ENCODE data around the gene NECTIN2. TPM values are rescaled to one million over a fixed set of nuclear protein-coding genes. Genes with fewer than 3 reads are reported as not detected.
"Not testable (repeated sequence)": the region's sequence is repeated elsewhere in the genome, so short reads cannot be mapped to it uniquely, and the experiment has no call there.

Gene NECTIN2
- total and polyA plus RNA-seq, 2 donors = 11.2 to 19.5 TPM

- 11% methylated on average over 27 of the region's 28 CpGs for WGBS
Measured at GRCh38 chr19:44914433-44915206, 68.5 kb downstream of the NECTIN2 start, which contains the start of gene APOC1. Gene APOC1, plus strand, starts transcription at chr19:44914608. Its CDS starts 284 bp downstream, at chr19:44914892.

GRCh38 chr19:44924243-44924725 is 78.2 kb downstream of the NECTIN2 start:
- H3K4me1 ChIP-seq (ENCODE audit: control insufficient read depth in 2 of 2, insufficient read depth in 2 of 2, low read length in 2 of 2) = peaks cover 0 to 4% of the 10 kb centered on the region in 2 donors
- no peaks in the 10 kb centered on the region for H3K36me3 ChIP-seq (ENCODE audit: control insufficient read depth in 2 of 2, insufficient read depth in 2 of 2, low read length in 1 of 2)
- H3K27ac ChIP-seq (ENCODE audit: low read depth in 1 of 2, low read length in 1 of 2) = no peak overlapping the region
- H3K27me3 ChIP-seq (ENCODE audit: control insufficient read depth in 2 of 2, insufficient read depth in 1 of 2, low read length in 1 of 2) = peaks cover 0 to 29% of the 10 kb centered on the region in 2 donors
- no peak for DNase-seq (ENCODE audit: low read depth in 6 of 9, low spot score in 9 of 9)
- no peaks in the 10 kb centered on the region for H3K9me3 ChIP-seq (ENCODE audit: control insufficient read depth in 2 of 2, insufficient read depth in 1 of 2, low read length in 1 of 2)
- H3K4me3 ChIP-seq (ENCODE audit: low read length in 2 of 2) = no peak overlapping the region
- WGBS = 88% methylated on average over 8 of the region's 8 CpGs

More at GRCh38 chr19:44914433-44915206, 68.5 kb downstream of the NECTIN2 start, which contains the start of gene APOC1:
- H3K36me3 ChIP-seq (ENCODE audit: control insufficient read depth in 2 of 2, insufficient read depth in 2 of 2, low read length in 1 of 2); H3K9me3 ChIP-seq (ENCODE audit: control insufficient read depth in 2 of 2, insufficient read depth in 1 of 2, low read length in 1 of 2): not testable (repeated sequence)
- Histone ChIP-seq H3K27ac (ENCODE audit: low read depth in 1 of 2, low read length in 1 of 2) (peak within 1 kb of the TSS in 1 of 2 donors; percentile 18), H3K27me3 (ENCODE audit: control insufficient read depth in 2 of 2, insufficient read depth in 1 of 2, low read length in 1 of 2) (peaks cover 0 to 35% of the 10 kb centered on the region in 2 donors), H3K4me1 (ENCODE audit: control insufficient read depth in 2 of 2, insufficient read depth in 2 of 2, low read length in 2 of 2) (peaks cover 0 to 15% of the 10 kb centered on the region in 2 donors), H3K4me3 (ENCODE audit: low read length in 2 of 2) (peak within 1 kb of the TSS; percentile 45)
- DNase-seq (ENCODE audit: low read depth in 6 of 9, low spot score in 9 of 9) = peak; percentile 51 to 87 (median 75)

- H3K27me3 ChIP-seq (ENCODE audit: control insufficient read depth in 2 of 2, insufficient read depth in 1 of 2, low read length in 1 of 2) = peaks cover 0 to 29% of the 10 kb centered on the region in 2 donors
- DNase-seq (ENCODE audit: low read depth in 6 of 9, low spot score in 9 of 9) = no peak
- H3K4me1 ChIP-seq (ENCODE audit: control insufficient read depth in 2 of 2, insufficient read depth in 2 of 2, low read length in 2 of 2) = peaks cover 0 to 4% of the 10 kb centered on the region in 2 donors
- no peaks in the 10 kb centered on the region for H3K9me3 ChIP-seq (ENCODE audit: control insufficient read depth in 2 of 2, insufficient read depth in 1 of 2, low read length in 1 of 2)
- no peak overlapping the region for H3K27ac ChIP-seq (ENCODE audit: low read depth in 1 of 2, low read length in 1 of 2)
- H3K36me3 ChIP-seq (ENCODE audit: control insufficient read depth in 2 of 2, insufficient read depth in 2 of 2, low read length in 1 of 2) = no peaks in the 10 kb centered on the region
- H3K4me3 ChIP-seq (ENCODE audit: low read length in 2 of 2) = no peak overlapping the region
- WGBS = 44% methylated on average over 8 of the region's 8 CpGs
Measured at GRCh38 chr19:44925114-44925891, 79.2 kb downstream of the NECTIN2 start.

- WGBS = 59% methylated on average over 18 of the region's 19 CpGs
- not testable (repeated sequence) for H3K4me3 ChIP-seq (ENCODE audit: low read length in 2 of 2); H3K27ac ChIP-seq (ENCODE audit: low read depth in 1 of 2, low read length in 1 of 2); DNase-seq (ENCODE audit: low read depth in 6 of 9, low spot score in 9 of 9); H3K9me3 ChIP-seq (ENCODE audit: control insufficient read depth in 2 of 2, insufficient read depth in 1 of 2, low read length in 1 of 2); H3K4me1 ChIP-seq (ENCODE audit: control insufficient read depth in 2 of 2, insufficient read depth in 2 of 2, low read length in 2 of 2); H3K36me3 ChIP-seq (ENCODE audit: control insufficient read depth in 2 of 2, insufficient read depth in 2 of 2, low read length in 1 of 2)
- peaks cover 0 to 29% of the 10 kb centered on the region in 2 donors for H3K27me3 ChIP-seq (ENCODE audit: control insufficient read depth in 2 of 2, insufficient read depth in 1 of 2, low read length in 1 of 2)
Measured at GRCh38 chr19:44926245-44927077, 80.4 kb downstream of the NECTIN2 start.

- WGBS = 48% methylated on average over 5 of the region's 5 CpGs
- Histone ChIP-seq H3K4me3 (ENCODE audit: low read length in 2 of 2) (no peak overlapping the region), H3K27me3 (ENCODE audit: control insufficient read depth in 2 of 2, insufficient read depth in 1 of 2, low read length in 1 of 2) (peaks cover 0 to 29% of the 10 kb centered on the region in 2 donors), H3K9me3 (ENCODE audit: control insufficient read depth in 2 of 2, insufficient read depth in 1 of 2, low read length in 1 of 2) (no peaks in the 10 kb centered on the region), H3K4me1 (ENCODE audit: control insufficient read depth in 2 of 2, insufficient read depth in 2 of 2, low read length in 2 of 2) (peaks cover 0 to 4% of the 10 kb centered on the region in 2 donors), H3K27ac (ENCODE audit: low read depth in 1 of 2, low read length in 1 of 2) (no peak overlapping the region), H3K36me3 (ENCODE audit: control insufficient read depth in 2 of 2, insufficient read depth in 2 of 2, low read length in 1 of 2) (no peaks in the 10 kb centered on the region)
- DNase-seq (ENCODE audit: low read depth in 6 of 9, low spot score in 9 of 9) = no peak
Measured at GRCh38 chr19:44927746-44928145, 81.6 kb downstream of the NECTIN2 start.

- no peak for DNase-seq (ENCODE audit: low read depth in 6 of 9, low spot score in 9 of 9)
- 98% methylated on average over 7 of the region's 7 CpGs for WGBS
- no peak overlapping the region for H3K4me3 ChIP-seq (ENCODE audit: low read length in 2 of 2)
Measured at GRCh38 chr19:44930088-44930487, 84.0 kb downstream of the NECTIN2 start.

GRCh38 chr19:44931541-44931940 is 85.4 kb downstream of the NECTIN2 start:
- DNase-seq (ENCODE audit: low read depth in 6 of 9, low spot score in 9 of 9) = no peak
- Histone ChIP-seq H3K27me3 (ENCODE audit: control insufficient read depth in 2 of 2, insufficient read depth in 1 of 2, low read length in 1 of 2) (peaks cover 0 to 8% of the 10 kb centered on the region in 2 donors), H3K27ac (ENCODE audit: low read depth in 1 of 2, low read length in 1 of 2) (no peak overlapping the region), H3K36me3 (ENCODE audit: control insufficient read depth in 2 of 2, insufficient read depth in 2 of 2, low read length in 1 of 2) (no peaks in the 10 kb centered on the region), H3K4me1 (ENCODE audit: control insufficient read depth in 2 of 2, insufficient read depth in 2 of 2, low read length in 2 of 2) (no peaks in the 10 kb centered on the region), H3K4me3 (ENCODE audit: low read length in 2 of 2) (no peak overlapping the region), H3K9me3 (ENCODE audit: control insufficient read depth in 2 of 2, insufficient read depth in 1 of 2, low read length in 1 of 2) (no peaks in the 10 kb centered on the region)
- 95% methylated on average over 4 of the region's 4 CpGs for WGBS

More at GRCh38 chr19:44930088-44930487, 84.0 kb downstream of the NECTIN2 start:
- Histone ChIP-seq H3K36me3 (ENCODE audit: control insufficient read depth in 2 of 2, insufficient read depth in 2 of 2, low read length in 1 of 2) (no peaks in the 10 kb centered on the region), H3K27me3 (ENCODE audit: control insufficient read depth in 2 of 2, insufficient read depth in 1 of 2, low read length in 1 of 2) (peaks cover 0 to 23% of the 10 kb centered on the region in 2 donors), H3K9me3 (ENCODE audit: control insufficient read depth in 2 of 2, insufficient read depth in 1 of 2, low read length in 1 of 2) (no peaks in the 10 kb centered on the region), H3K27ac (ENCODE audit: low read depth in 1 of 2, low read length in 1 of 2) (no peak overlapping the region), H3K4me1 (ENCODE audit: control insufficient read depth in 2 of 2, insufficient read depth in 2 of 2, low read length in 2 of 2) (peaks cover 0 to 4% of the 10 kb centered on the region in 2 donors)
